ENCODE measurements around the gene SLC18A2. TPM values are rescaled to one million over a fixed set of nuclear protein-coding genes. Genes with fewer than 3 reads are reported as not detected.

Gene SLC18A2
- polyA plus RNA-seq, 2 donors, result 0.14 to 0.39 TPM

- H3K36me3 ChIP-seq (ENCODE audit: control insufficient read depth in 2 of 2, insufficient read depth in 2 of 2, low read length in 1 of 2), result no peaks in the 10 kb centered on the region
- no peaks in the 10 kb centered on the region for H3K27me3 ChIP-seq (ENCODE audit: control insufficient read depth in 1 of 2, insufficient read depth in 2 of 2, low read length in 2 of 2)
- H3K4me3 ChIP-seq (ENCODE audit: low read depth in 1 of 2, low read length in 2 of 2), result peak overlapping the region; percentile 33 to 42
- no peak overlapping the region for H3K27ac ChIP-seq (ENCODE audit: low read depth in 2 of 2, low read length in 1 of 2)
- no peaks in the 10 kb centered on the region for H3K9me3 ChIP-seq (ENCODE audit: control insufficient read depth in 2 of 2, insufficient read depth in 1 of 2, low read depth in 1 of 2, low read length in 1 of 2)
- peaks cover 0 to 9% of the 10 kb centered on the region in 2 donors for H3K4me1 ChIP-seq (ENCODE audit: control insufficient read depth in 2 of 2, insufficient read depth in 2 of 2, low read length in 1 of 2)
- WGBS, 2 donors, result 1% methylated on average over 32 to 52 of the region's 52 CpGs
Observed at GRCh38 chr10:117216611-117217195, 24.2 kb upstream of the SLC18A2 start.

GRCh38 chr10:117217196-117217761, 23.6 kb upstream of the SLC18A2 start:
- Histone ChIP-seq H3K9me3 (ENCODE audit: control insufficient read depth in 2 of 2, insufficient read depth in 1 of 2, low read depth in 1 of 2, low read length in 1 of 2) (no peaks in the 10 kb centered on the region), H3K27ac (ENCODE audit: low read depth in 2 of 2, low read length in 1 of 2) (no peak overlapping the region), H3K4me3 (ENCODE audit: low read depth in 1 of 2, low read length in 2 of 2) (peak overlapping the region; percentile 33 to 42), H3K4me1 (ENCODE audit: control insufficient read depth in 2 of 2, insufficient read depth in 2 of 2, low read length in 1 of 2) (peaks cover 0 to 9% of the 10 kb centered on the region in 2 donors), H3K27me3 (ENCODE audit: control insufficient read depth in 1 of 2, insufficient read depth in 2 of 2, low read length in 2 of 2) (no peaks in the 10 kb centered on the region), H3K36me3 (ENCODE audit: control insufficient read depth in 2 of 2, insufficient read depth in 2 of 2, low read length in 1 of 2) (no peaks in the 10 kb centered on the region)
- 11 to 13% methylated on average over 22 of the region's 22 CpGs for WGBS, 2 donors

GRCh38 chr10:117218654-117219053, 22.3 kb upstream of the SLC18A2 start:
- WGBS, 2 donors, result 51 to 53% methylated on average over 8 of the region's 8 CpGs
- no peaks in the 10 kb centered on the region for H3K27me3 ChIP-seq (ENCODE audit: control insufficient read depth in 1 of 2, insufficient read depth in 2 of 2, low read length in 2 of 2)
- H3K9me3 ChIP-seq (ENCODE audit: control insufficient read depth in 2 of 2, insufficient read depth in 1 of 2, low read depth in 1 of 2, low read length in 1 of 2), result no peaks in the 10 kb centered on the region
- no peak overlapping the region for H3K4me3 ChIP-seq (ENCODE audit: low read depth in 1 of 2, low read length in 2 of 2)
- H3K27ac ChIP-seq (ENCODE audit: low read depth in 2 of 2, low read length in 1 of 2), result no peak overlapping the region
- H3K36me3 ChIP-seq (ENCODE audit: control insufficient read depth in 2 of 2, insufficient read depth in 2 of 2, low read length in 1 of 2), result no peaks in the 10 kb centered on the region
- peaks cover 0 to 9% of the 10 kb centered on the region in 2 donors for H3K4me1 ChIP-seq (ENCODE audit: control insufficient read depth in 2 of 2, insufficient read depth in 2 of 2, low read length in 1 of 2)

GRCh38 chr10:117221156-117221711, 19.7 kb upstream of the SLC18A2 start:
- Histone ChIP-seq H3K27ac (ENCODE audit: low read depth in 2 of 2, low read length in 1 of 2) (no peak overlapping the region), H3K4me3 (ENCODE audit: low read depth in 1 of 2, low read length in 2 of 2) (no peak overlapping the region), H3K36me3 (ENCODE audit: control insufficient read depth in 2 of 2, insufficient read depth in 2 of 2, low read length in 1 of 2) (no peaks in the 10 kb centered on the region), H3K9me3 (ENCODE audit: control insufficient read depth in 2 of 2, insufficient read depth in 1 of 2, low read depth in 1 of 2, low read length in 1 of 2) (peaks cover 0 to 3% of the 10 kb centered on the region in 2 donors), H3K4me1 (ENCODE audit: control insufficient read depth in 2 of 2, insufficient read depth in 2 of 2, low read length in 1 of 2) (peaks cover 0 to 9% of the 10 kb centered on the region in 2 donors), H3K27me3 (ENCODE audit: control insufficient read depth in 1 of 2, insufficient read depth in 2 of 2, low read length in 2 of 2) (no peaks in the 10 kb centered on the region)
- 52 to 53% methylated on average over 10 of the region's 10 CpGs for WGBS, 2 donors

GRCh38 chr10:117222552-117222951, 18.4 kb upstream of the SLC18A2 start:
- no peaks in the 10 kb centered on the region for H3K27me3 ChIP-seq (ENCODE audit: control insufficient read depth in 1 of 2, insufficient read depth in 2 of 2, low read length in 2 of 2)
- no peak overlapping the region for H3K4me3 ChIP-seq (ENCODE audit: low read depth in 1 of 2, low read length in 2 of 2)
- peaks cover 0 to 3% of the 10 kb centered on the region in 2 donors for H3K9me3 ChIP-seq (ENCODE audit: control insufficient read depth in 2 of 2, insufficient read depth in 1 of 2, low read depth in 1 of 2, low read length in 1 of 2)

GRCh38 chr10:117222976-117223692, 17.8 kb upstream of the SLC18A2 start:
- no peaks in the 10 kb centered on the region for H3K27me3 ChIP-seq (ENCODE audit: control insufficient read depth in 1 of 2, insufficient read depth in 2 of 2, low read length in 2 of 2)
- H3K4me3 ChIP-seq (ENCODE audit: low read depth in 1 of 2, low read length in 2 of 2), result no peak overlapping the region
- peaks cover 0 to 3% of the 10 kb centered on the region in 2 donors for H3K9me3 ChIP-seq (ENCODE audit: control insufficient read depth in 2 of 2, insufficient read depth in 1 of 2, low read depth in 1 of 2, low read length in 1 of 2)
- no peak overlapping the region for H3K27ac ChIP-seq (ENCODE audit: low read depth in 2 of 2, low read length in 1 of 2)
- 64 to 65% methylated on average over 4 of the region's 4 CpGs for WGBS, 2 donors
- no peaks in the 10 kb centered on the region for H3K36me3 ChIP-seq (ENCODE audit: control insufficient read depth in 2 of 2, insufficient read depth in 2 of 2, low read length in 1 of 2)
- no peaks in the 10 kb centered on the region for H3K4me1 ChIP-seq (ENCODE audit: control insufficient read depth in 2 of 2, insufficient read depth in 2 of 2, low read length in 1 of 2)

More at GRCh38 chr10:117222552-117222951, 18.4 kb upstream of the SLC18A2 start:
- no peak overlapping the region for H3K27ac ChIP-seq (ENCODE audit: low read depth in 2 of 2, low read length in 1 of 2)
- no peaks in the 10 kb centered on the region for H3K36me3 ChIP-seq (ENCODE audit: control insufficient read depth in 2 of 2, insufficient read depth in 2 of 2, low read length in 1 of 2)
- 91 to 96% methylated on average over 5 of the region's 5 CpGs for WGBS, 2 donors
- H3K4me1 ChIP-seq (ENCODE audit: control insufficient read depth in 2 of 2, insufficient read depth in 2 of 2, low read length in 1 of 2), result peaks cover 0 to 2% of the 10 kb centered on the region in 2 donors

- Histone ChIP-seq H3K4me3 (ENCODE audit: low read depth in 1 of 2, low read length in 2 of 2) (no peak overlapping the region), H3K36me3 (ENCODE audit: control insufficient read depth in 2 of 2, insufficient read depth in 2 of 2, low read length in 1 of 2) (no peaks in the 10 kb centered on the region), H3K27me3 (ENCODE audit: control insufficient read depth in 1 of 2, insufficient read depth in 2 of 2, low read length in 2 of 2) (no peaks in the 10 kb centered on the region), H3K9me3 (ENCODE audit: control insufficient read depth in 2 of 2, insufficient read depth in 1 of 2, low read depth in 1 of 2, low read length in 1 of 2) (peaks cover 0 to 3% of the 10 kb centered on the region in 2 donors), H3K27ac (ENCODE audit: low read depth in 2 of 2, low read length in 1 of 2) (no peak overlapping the region), H3K4me1 (ENCODE audit: control insufficient read depth in 2 of 2, insufficient read depth in 2 of 2, low read length in 1 of 2) (no peaks in the 10 kb centered on the region)
- WGBS, 2 donors, result 83% methylated on average over 7 of the region's 7 CpGs
Observed at GRCh38 chr10:117223693-117224430, 17.1 kb upstream of the SLC18A2 start.

- no peaks in the 10 kb centered on the region for H3K36me3 ChIP-seq (ENCODE audit: control insufficient read depth in 2 of 2, insufficient read depth in 2 of 2, low read length in 1 of 2)
- no peaks in the 10 kb centered on the region for H3K4me1 ChIP-seq (ENCODE audit: control insufficient read depth in 2 of 2, insufficient read depth in 2 of 2, low read length in 1 of 2)
- H3K27me3 ChIP-seq (ENCODE audit: control insufficient read depth in 1 of 2, insufficient read depth in 2 of 2, low read length in 2 of 2), result no peaks in the 10 kb centered on the region
- H3K27ac ChIP-seq (ENCODE audit: low read depth in 2 of 2, low read length in 1 of 2), result no peak overlapping the region
- 77 to 82% methylated on average over 3 of the region's 3 CpGs for WGBS, 2 donors
- H3K9me3 ChIP-seq (ENCODE audit: control insufficient read depth in 2 of 2, insufficient read depth in 1 of 2, low read depth in 1 of 2, low read length in 1 of 2), result peaks cover 0 to 3% of the 10 kb centered on the region in 2 donors
- H3K4me3 ChIP-seq (ENCODE audit: low read depth in 1 of 2, low read length in 2 of 2), result no peak overlapping the region
Observed at GRCh38 chr10:117224881-117225280, 16.0 kb upstream of the SLC18A2 start.

GRCh38 chr10:117226813-117227451, 14.0 kb upstream of the SLC18A2 start:
- H3K9me3 ChIP-seq (ENCODE audit: control insufficient read depth in 2 of 2, insufficient read depth in 1 of 2, low read depth in 1 of 2, low read length in 1 of 2), result peaks cover 0 to 3% of the 10 kb centered on the region in 2 donors
- H3K4me3 ChIP-seq (ENCODE audit: low read depth in 1 of 2, low read length in 2 of 2), result no peak overlapping the region
- H3K36me3 ChIP-seq (ENCODE audit: control insufficient read depth in 2 of 2, insufficient read depth in 2 of 2, low read length in 1 of 2), result no peaks in the 10 kb centered on the region
- 28 to 33% methylated on average over 10 of the region's 10 CpGs for WGBS, 2 donors
- H3K4me1 ChIP-seq (ENCODE audit: control insufficient read depth in 2 of 2, insufficient read depth in 2 of 2, low read length in 1 of 2), result no peaks in the 10 kb centered on the region
- no peaks in the 10 kb centered on the region for H3K27me3 ChIP-seq (ENCODE audit: control insufficient read depth in 1 of 2, insufficient read depth in 2 of 2, low read length in 2 of 2)
- H3K27ac ChIP-seq (ENCODE audit: low read depth in 2 of 2, low read length in 1 of 2), result no peak overlapping the region

Data from esophagus (tissue), 2 donors.